Activated T-helper 2 cell treated with anti-CD3 and anti-CD28 coated beads, Interferon-gamma antibody, Interleukin-2, Interleukin-4, amounts not matched to agents 10 μg/mL and 5 μg/mL and 100 μg/mL, durations not matched to agents 14 hours and 24 hours and 36 hours (primary cell): ENCODE measurements around the gene AP1B1. TPM values are rescaled to one million over a fixed set of nuclear protein-coding genes. Genes with fewer than 3 reads are reported as not detected.

ENCODE experiments used
- DNase-seq: peaks from one replicate; pipeline ENCODE4 v3.0.0; 2021; ENCODE audit warnings: low spot score
- H3K27ac Mint-ChIP-seq: one replicate; pipeline ENCODE4 v1.8.0; 2021; ENCODE audit warnings: mixed read lengths
- H3K27me3 Mint-ChIP-seq: one replicate; pipeline ENCODE4 v1.8.0; 2021; ENCODE audit warnings: low read depth, mixed read lengths
- H3K36me3 Mint-ChIP-seq: one replicate; pipeline ENCODE4 v1.8.0; 2021; ENCODE audit warnings: low read depth, mixed read lengths
- H3K4me1 Mint-ChIP-seq: one replicate; pipeline ENCODE4 v1.8.0; 2021; ENCODE audit warnings: low read depth, mixed read lengths
- H3K4me3 Mint-ChIP-seq: one replicate; pipeline ENCODE4 v1.8.0; 2021; ENCODE audit warnings: low read depth, mild to moderate bottlenecking, moderate library complexity, mixed read lengths
- H3K9me3 Mint-ChIP-seq: one replicate; pipeline ENCODE4 v1.8.0; 2021; ENCODE audit warnings: mixed read lengths
- intact Hi-C: fragments of 100-400 bp; cut with micrococcal nuclease; formaldehyde crosslinking; loops from one replicate; pipeline ENCODE4 v1.15.1; 2023
- total RNA-seq: library from RNA; stranded (reverse); gene quantifications from 2 replicates; pipeline ENCODE4 v1.2.3, GENCODE V29; 2022

AP1B1 gene
- total RNA-seq, 1 donor from 2014 or later: 73.4 TPM

DNA sequence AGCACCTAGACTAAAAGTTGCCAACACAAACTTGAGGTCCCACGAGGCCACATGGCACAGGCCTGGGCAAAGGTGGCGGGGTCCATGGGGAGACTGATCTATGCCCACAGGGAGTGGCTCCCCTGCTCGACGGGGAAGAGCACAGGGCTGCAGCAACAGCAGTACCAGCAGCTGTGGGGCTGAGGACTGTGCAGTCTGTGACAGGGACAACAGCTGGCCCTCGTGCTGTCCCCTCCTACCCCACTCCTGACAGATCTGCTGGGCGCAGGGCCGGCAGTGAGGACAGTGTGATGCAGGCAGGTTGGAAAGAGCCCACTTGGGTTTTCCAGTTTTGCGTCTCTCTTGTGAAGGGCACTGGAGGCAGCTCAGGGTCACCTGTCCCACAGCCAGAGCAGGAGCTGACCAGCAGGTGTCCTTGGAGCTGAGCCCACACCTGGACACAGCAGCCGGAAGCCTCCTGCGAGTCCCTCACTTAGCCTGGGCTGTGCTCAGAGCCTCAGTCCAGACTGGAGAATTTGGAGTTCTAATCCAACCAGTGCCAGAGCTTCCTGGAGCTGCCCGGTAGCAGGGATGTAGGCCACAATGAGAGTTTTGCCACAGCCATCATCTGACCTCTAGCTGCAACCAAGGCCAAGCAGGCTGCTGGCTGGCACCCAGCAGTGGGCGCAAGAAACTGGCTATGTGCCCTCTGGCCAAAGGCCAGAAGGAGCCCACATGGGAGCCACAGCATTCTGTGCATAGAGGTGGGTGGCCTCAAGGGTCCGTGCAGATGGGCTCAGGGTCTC, 85.5 kb downstream of the AP1B1 start:
- intact Hi-C loops: no loop called here
- Mint-ChIP-seq H3K9me3 (no peaks in the 10 kb centered on the region), H3K27me3 (peaks cover 6% of the 10 kb centered on the region), H3K4me1 (peaks cover 12% of the 10 kb centered on the region), H3K4me3 (no peak overlapping the region), H3K27ac (no peak overlapping the region), H3K36me3 (peaks cover 34% of the 10 kb centered on the region)
- DNase-seq: no peak

DNA sequence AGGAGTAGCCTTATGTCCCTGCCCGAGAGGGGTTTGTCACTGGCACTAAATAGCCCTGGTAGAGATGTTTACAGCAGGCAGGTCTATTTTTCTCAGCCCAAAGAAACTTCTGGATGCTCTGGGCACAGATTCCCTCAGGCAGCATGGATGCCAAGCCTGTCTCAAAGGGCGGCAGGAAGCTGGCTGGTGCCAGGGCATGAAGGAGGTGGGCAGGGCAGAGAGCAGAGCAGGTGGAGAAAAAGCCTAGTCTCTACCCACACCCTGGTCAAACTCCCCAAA, 86.0 kb downstream of the AP1B1 start:
- intact Hi-C loops: no loop called here
- H3K27me3 Mint-ChIP-seq: peaks cover 2% of the 10 kb centered on the region
- H3K27ac Mint-ChIP-seq: no peak overlapping the region
- H3K4me1 Mint-ChIP-seq: peaks cover 10% of the 10 kb centered on the region
- no peak for DNase-seq
- peaks cover 40% of the 10 kb centered on the region for H3K36me3 Mint-ChIP-seq
- H3K9me3 Mint-ChIP-seq: no peaks in the 10 kb centered on the region
- no peak overlapping the region for H3K4me3 Mint-ChIP-seq

DNA sequence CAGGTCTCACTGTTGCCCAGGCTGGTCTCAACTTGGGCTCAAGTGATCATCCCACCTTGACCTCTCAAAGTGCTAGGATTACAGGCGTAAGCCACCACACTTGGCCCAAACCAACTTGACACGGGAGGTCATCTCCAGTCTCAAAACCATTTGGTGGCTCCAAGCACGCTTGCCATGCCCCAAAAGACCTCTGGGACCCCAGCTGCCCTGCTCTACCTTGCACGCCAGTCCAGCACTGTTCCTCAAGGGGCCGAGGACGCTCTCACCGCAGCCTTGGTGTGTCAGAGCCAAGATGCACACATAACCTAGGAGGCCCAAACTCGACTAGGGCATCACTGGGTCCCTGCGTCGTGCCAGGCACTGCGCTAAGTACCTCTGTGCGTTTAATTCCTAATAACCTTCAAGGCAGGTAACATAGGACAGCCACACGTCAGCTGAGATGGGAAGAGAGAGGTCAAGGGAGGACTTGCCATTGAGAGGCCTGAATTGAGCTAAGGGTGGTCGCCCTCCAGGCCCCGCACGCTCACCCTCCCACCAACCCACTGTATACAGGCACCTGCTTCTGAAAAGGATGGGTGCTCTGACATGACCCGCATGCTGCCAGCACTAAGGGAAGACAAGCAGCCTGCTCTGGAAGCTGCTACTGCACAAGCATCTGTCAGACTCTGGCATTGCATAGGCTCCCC, 86.5 kb downstream of the AP1B1 start:
- Mint-ChIP-seq H3K27ac (no peak overlapping the region), H3K4me3 (no peak overlapping the region)
- intact Hi-C loops: no loop called here

DNA sequence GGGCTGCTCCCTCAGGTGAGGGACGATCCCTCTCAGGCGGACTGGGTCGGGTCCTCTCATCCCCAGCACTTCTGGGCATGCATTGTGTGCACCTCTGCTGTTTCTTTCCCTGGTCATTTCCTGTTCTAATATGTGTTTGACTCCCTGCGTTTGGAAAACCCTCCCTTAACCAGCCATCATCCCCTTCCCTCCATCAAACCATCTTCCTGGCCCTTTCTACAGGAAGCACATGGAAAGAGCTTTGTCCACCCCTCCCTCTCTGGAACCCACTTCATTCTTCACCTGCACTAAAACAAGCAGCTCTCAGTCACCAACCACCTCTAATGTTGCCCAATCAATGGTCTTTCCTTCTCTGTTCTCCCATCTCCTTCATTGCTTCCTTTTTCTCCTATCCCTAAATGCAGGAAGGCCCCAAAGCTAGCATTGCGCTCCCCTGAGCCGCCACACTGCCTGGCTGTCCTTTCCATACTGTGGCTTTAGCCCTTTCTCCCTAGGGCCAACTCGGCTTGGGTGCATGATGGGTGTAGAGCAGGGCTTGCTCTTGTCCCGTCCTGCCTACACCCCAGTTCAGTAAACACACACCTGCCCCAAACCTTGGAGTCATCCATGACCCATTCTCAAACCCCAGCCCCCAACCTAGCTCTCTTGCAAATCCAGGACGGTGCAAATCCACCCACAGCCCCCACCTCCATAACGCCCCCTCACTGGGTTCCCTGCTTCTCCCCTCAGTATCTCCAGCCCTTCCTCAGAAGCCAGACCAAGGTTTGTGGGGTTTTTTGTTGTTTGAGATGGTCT, 87.4 kb downstream of the AP1B1 start:
- DNase-seq: no peak
- H3K9me3 Mint-ChIP-seq: no peaks in the 10 kb centered on the region
- peak overlapping the region; percentile 36 for H3K27ac Mint-ChIP-seq
- H3K36me3 Mint-ChIP-seq: peaks cover 51% of the 10 kb centered on the region
- intact Hi-C loops: no loop called here
- no peak overlapping the region for H3K4me3 Mint-ChIP-seq
- peaks cover 1% of the 10 kb centered on the region for H3K27me3 Mint-ChIP-seq
- peaks cover 9% of the 10 kb centered on the region for H3K4me1 Mint-ChIP-seq

More for the DNA sequence above, 86.5 kb downstream of the AP1B1 start:
- Mint-ChIP-seq H3K36me3 (peaks cover 45% of the 10 kb centered on the region), H3K4me1 (peaks cover 9% of the 10 kb centered on the region), H3K9me3 (no peaks in the 10 kb centered on the region), H3K27me3 (peaks cover 1% of the 10 kb centered on the region)
- DNase-seq: no peak

DNA sequence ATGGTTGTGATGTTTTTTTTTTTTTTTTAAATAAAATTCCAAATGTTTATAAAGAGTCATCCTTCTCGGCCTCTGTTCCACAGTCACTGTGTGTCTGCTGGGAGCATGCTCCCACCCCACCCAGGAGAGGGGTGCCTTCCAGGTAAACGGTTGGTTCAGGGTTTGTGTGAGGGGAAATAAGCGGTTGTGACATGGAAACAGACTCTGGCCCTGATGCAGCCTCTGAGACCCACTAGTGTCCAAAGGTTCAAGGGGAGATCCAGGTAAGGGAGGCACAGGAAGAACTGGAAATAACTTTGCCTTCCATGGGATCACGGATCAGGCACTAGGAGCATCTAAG, 87.9 kb downstream of the AP1B1 start:
- H3K4me3 Mint-ChIP-seq: no peak overlapping the region

DNA sequence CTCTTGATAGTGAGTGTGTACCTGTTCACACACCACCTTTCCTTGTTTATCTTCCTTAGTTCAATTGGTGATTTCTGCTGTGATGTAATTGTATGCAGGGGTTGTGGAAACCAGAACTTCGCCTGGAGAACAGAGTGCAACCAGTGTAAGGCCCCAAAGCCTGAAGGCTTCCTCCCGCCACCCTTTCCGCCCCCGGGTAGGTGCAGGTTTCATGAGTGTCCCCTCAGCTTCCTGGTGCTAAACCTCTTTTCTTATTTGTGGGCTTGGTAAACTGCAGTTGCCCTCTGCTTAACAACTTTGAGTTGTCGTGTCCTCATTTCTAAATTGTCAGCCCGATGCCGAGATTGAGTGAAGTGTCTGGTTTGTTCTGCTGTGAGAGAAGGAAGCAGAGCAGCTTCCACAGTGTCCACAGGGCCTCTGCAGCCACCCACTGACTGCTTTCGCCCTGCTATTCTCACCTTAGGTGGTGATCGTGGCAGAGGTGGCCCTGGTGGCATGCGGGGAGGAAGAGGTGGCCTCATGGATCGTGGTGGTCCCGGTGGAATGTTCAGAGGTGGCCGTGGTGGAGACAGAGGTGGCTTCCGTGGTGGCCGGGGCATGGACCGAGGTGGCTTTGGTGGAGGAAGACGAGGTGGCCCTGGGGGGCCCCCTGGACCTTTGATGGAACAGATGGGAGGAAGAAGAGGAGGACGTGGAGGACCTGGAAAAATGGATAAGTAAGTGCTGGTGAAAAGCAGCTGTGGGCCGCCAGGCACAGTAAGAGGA, 89.1 kb downstream of the AP1B1 start:
- H3K4me3 Mint-ChIP-seq: no peak overlapping the region
- H3K27ac Mint-ChIP-seq: peak overlapping the region; percentile 16
- peaks cover 9% of the 10 kb centered on the region for H3K4me1 Mint-ChIP-seq
- DNase-seq: no peak
- H3K27me3 Mint-ChIP-seq: no peaks in the 10 kb centered on the region
- no peaks in the 10 kb centered on the region for H3K9me3 Mint-ChIP-seq
- intact Hi-C loops: no loop called here
- H3K36me3 Mint-ChIP-seq: peaks cover 65% of the 10 kb centered on the region

More for the DNA sequence above, 87.9 kb downstream of the AP1B1 start:
- Mint-ChIP-seq H3K4me1 (peaks cover 9% of the 10 kb centered on the region), H3K9me3 (no peaks in the 10 kb centered on the region), H3K36me3 (peaks cover 57% of the 10 kb centered on the region), H3K27me3 (no peaks in the 10 kb centered on the region), H3K27ac (no peak overlapping the region)
- DNase-seq: no peak
- intact Hi-C loops: no loop called here

DNA sequence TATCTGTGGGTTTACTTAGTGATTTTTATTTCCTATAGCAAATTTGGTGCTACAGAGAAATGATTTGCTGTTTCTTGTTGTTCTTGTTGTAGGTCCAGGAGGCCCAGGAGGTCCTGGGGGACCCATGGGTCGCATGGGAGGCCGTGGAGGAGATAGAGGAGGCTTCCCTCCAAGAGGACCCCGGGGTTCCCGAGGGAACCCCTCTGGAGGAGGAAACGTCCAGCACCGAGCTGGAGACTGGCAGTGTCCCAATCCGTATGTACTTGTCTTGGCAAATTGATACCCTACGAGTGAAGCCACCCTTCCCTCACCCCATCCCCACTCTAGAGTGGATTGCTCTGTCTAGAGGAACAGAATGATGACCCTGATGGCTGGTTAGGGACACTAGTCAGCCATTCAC, 89.7 kb downstream of the AP1B1 start:
- intact Hi-C loops: no loop called here
- Mint-ChIP-seq H3K4me1 (peaks cover 9% of the 10 kb centered on the region), H3K4me3 (no peak overlapping the region), H3K9me3 (no peaks in the 10 kb centered on the region), H3K36me3 (peaks cover 70% of the 10 kb centered on the region), H3K27ac (no peak overlapping the region), H3K27me3 (no peaks in the 10 kb centered on the region)
- DNase-seq: no peak

DNA sequence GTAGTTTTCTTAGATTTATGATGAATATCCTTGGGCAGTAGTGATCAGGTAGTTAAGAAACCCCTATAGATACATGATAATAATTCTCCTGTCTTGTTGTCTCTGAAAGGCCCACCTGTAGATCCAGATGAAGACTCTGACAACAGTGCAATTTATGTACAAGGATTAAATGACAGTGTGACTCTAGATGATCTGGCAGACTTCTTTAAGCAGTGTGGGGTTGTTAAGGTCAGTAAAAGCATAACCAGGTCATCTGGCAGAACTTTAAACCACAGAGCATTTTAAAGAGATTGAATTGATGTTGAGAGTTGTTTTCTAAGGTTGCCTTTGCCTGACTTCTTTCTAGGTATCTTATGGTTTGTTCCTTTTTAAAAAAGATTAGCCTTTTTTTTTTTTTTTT, 96.0 kb downstream of the AP1B1 start:
- no peaks in the 10 kb centered on the region for H3K27me3 Mint-ChIP-seq
- H3K4me3 Mint-ChIP-seq: no peak overlapping the region
- H3K4me1 Mint-ChIP-seq: peaks cover 2% of the 10 kb centered on the region
- DNase-seq: no peak
- intact Hi-C loops: no loop called here
- no peak overlapping the region for H3K27ac Mint-ChIP-seq
- no peaks in the 10 kb centered on the region for H3K9me3 Mint-ChIP-seq
- peaks cover 89% of the 10 kb centered on the region for H3K36me3 Mint-ChIP-seq

DNA sequence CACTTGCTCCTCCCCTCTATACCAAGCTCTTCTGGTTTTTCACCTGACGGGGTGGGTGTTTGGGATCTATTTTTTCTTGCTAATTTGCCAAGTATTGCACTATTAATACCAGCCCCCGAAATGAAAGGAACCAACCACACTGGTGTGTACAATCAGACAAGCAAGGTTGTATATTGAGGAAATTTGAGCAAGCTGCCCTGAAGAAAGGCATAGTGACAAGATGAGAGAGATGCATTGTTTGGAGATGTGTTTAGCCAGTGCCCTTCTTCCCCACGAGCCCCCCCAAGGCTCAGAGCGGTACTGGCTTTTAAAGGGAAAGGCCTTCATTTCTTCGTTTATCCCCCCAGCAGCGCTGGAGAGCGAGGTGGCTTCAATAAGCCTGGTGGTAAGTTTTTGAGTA, 97.2 kb downstream of the AP1B1 start:
- Mint-ChIP-seq H3K4me1 (peaks cover 2% of the 10 kb centered on the region), H3K27ac (no peak overlapping the region), H3K27me3 (no peaks in the 10 kb centered on the region), H3K4me3 (no peak overlapping the region), H3K36me3 (peaks cover 89% of the 10 kb centered on the region), H3K9me3 (no peaks in the 10 kb centered on the region)
- no peak for DNase-seq
- intact Hi-C loops: no loop called here

DNA sequence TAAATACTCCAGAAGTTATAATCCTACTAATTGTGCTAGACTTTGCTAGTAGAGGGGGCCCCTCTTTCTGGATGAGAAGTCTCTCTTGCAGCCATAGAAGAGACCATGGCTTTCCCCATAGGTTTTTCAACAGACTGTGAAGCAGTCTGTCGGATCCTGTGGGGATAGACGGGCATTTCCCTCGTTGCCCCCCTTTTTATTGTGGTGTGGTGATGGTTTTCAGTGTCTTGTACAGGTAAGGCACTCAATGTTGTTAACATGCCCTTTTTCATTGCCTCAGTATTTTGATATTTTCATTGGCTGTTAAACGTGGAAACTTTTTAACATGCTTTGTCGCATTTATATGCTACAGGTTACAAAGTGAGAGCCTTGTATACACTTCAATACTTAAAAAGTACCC, 98.3 kb downstream of the AP1B1 start:
- Mint-ChIP-seq H3K4me3 (no peak overlapping the region), H3K9me3 (no peaks in the 10 kb centered on the region), H3K27ac (no peak overlapping the region), H3K27me3 (no peaks in the 10 kb centered on the region), H3K36me3 (peaks cover 87% of the 10 kb centered on the region), H3K4me1 (peaks cover 2% of the 10 kb centered on the region)
- no peak for DNase-seq
- intact Hi-C loops: no loop called here

DNA sequence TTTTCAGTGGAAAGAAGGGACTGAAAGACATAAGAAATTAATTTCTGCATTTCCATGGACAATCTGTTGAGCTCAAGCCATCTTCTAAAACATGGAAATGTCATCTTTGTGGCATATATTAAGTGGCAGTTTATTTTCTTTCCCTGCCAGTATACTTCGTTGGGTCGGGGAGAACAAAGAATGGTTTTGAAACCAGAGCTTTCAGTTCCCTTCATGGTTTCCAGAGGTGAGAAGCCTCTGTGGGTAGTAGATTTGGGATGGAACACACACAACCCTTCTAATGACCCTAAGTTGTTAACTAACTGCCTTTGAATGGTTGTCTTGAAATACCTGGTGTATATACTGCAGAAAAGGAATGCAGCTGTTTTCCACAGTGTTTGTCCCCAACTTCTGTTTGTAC, 99.5 kb downstream of the AP1B1 start:
- DNase-seq: no peak
- no peaks in the 10 kb centered on the region for H3K27me3 Mint-ChIP-seq
- peaks cover 89% of the 10 kb centered on the region for H3K36me3 Mint-ChIP-seq
- no peak overlapping the region for H3K27ac Mint-ChIP-seq
- peaks cover 2% of the 10 kb centered on the region for H3K4me1 Mint-ChIP-seq
- intact Hi-C loops: no loop called here
- H3K4me3 Mint-ChIP-seq: no peak overlapping the region
- no peaks in the 10 kb centered on the region for H3K9me3 Mint-ChIP-seq

DNA sequence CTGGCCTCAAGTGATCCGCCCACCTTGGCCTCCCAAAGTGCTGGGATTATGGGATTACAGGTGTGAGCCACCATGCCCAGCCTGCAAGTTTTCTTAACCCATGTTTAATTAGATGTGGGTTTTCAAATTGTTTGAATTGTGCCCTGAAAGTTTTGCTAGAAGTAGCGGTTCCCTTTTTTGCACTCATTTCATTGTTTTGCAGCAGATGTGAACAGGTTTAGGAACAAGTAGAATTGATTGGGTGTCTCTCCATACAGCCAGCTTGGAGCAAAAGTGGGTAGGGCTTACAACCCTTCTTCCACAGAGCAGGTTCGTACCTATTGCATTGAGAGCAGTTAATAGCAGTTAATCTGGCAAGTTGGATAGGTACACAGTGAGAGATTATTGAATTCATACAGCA, 104.2 kb downstream of the AP1B1 start:
- H3K9me3 Mint-ChIP-seq: no peaks in the 10 kb centered on the region
- no peaks in the 10 kb centered on the region for H3K27me3 Mint-ChIP-seq
- no peak overlapping the region for H3K27ac Mint-ChIP-seq
- H3K4me1 Mint-ChIP-seq: peaks cover 2% of the 10 kb centered on the region
- H3K36me3 Mint-ChIP-seq: peaks cover 93% of the 10 kb centered on the region
- intact Hi-C loops: no loop called here
- DNase-seq: no peak
- H3K4me3 Mint-ChIP-seq: no peak overlapping the region
